HCT116 (cell line): ENCODE results near the gene HAPLN3. TPM values are rescaled to one million over a fixed set of nuclear protein-coding genes. Genes with fewer than 3 reads are reported as not detected.

ENCODE experiments used
- ATAC-seq: fragments of 200-7000 bp; cut with Tn5 transposase; 2 replicates; pipeline ENCODE4 v1.9.1; 2020; ENCODE audit warnings: mild to moderate bottlenecking, moderate library complexity
- BruUV-seq: library from RNA; stranded (reverse); fragments of 400-500 nt; replicated peaks from 2 replicates; lab custom pipeline; 2021; lab: Mats Ljungman, UMichigan
- CTCF ChIA-PET: fragments of 300-600 bp; sonication (Branson Sonifier 250); formaldehyde crosslinking; loops from one replicate; lab custom pipeline; 2021; ENCODE audit warnings: antibody characterized with exemption; lab: Charles Lee
- POLR2A ChIA-PET: fragments of 300-600, 350-600 bp; sonication (Branson Sonifier 250); formaldehyde crosslinking; loops from one replicate; lab custom pipeline; 2021; ENCODE audit warnings: antibody characterized with exemption; lab: Charles Lee
- RAD21 ChIA-PET, 2 experiments: fragments of 300-600 bp; sonication (Branson Sonifier 250); formaldehyde crosslinking; loops; one replicate each; lab custom pipeline; 2023; ENCODE audit warnings: low total read pairs in 2 of 2; ENCODE audit not compliant: uncharacterized antibody in 2 of 2, unreplicated experiment in 2 of 2, low non-redundant PET in 1 of 2; lab: Charles Lee
- DNase-seq: peaks from one replicate; pipeline ENCODE4 v3.0.0-alpha.2; 2010; ENCODE audit warnings: low read depth, low spot score
- H2AFZ ChIP-seq: fragments of 200-600 bp; shearing (Covaris generic), sonication (generic); 2 replicates; pipeline ENCODE4 v1.6.1; 2017; ENCODE audit warnings: low read depth, mixed run types, mixed read lengths, antibody characterized with exemption, low read length; ENCODE audit not compliant: poor library complexity, severe bottlenecking
- H3K27ac ChIP-seq: 2 replicates; pipeline ENCODE4 v1.5.1; 2012; ENCODE audit warnings: low read depth, low read length
- H3K27me3 ChIP-seq: fragments of 200-600 bp; sonication (generic); 2 replicates; pipeline ENCODE4 v1.6.1; 2016; ENCODE audit warnings: mixed run types, low read length, mixed read lengths; ENCODE audit not compliant: insufficient read depth
- H3K36me3 ChIP-seq, 2 experiments: fragments of 200-500 bp in 1 of 2; fragments of 200-600 bp in 1 of 2; sonication (Bioruptor generic) in 1 of 2; sonication (generic) in 1 of 2; 2 replicates each; pipeline versions ENCODE4 v1.5.1 to v1.6.1; 2014 to 2016; ENCODE audit warnings: low read length in 2 of 2, inconsistent platforms in 1 of 2, mixed read lengths in 1 of 2, mixed run types in 1 of 2; ENCODE audit not compliant: insufficient read depth in 2 of 2, control insufficient read depth in 1 of 2
- H3K4me1 ChIP-seq, 2 experiments: fragments of 200-600 bp in 1 of 2; sonication (generic) in 1 of 2; 2 replicates each; pipeline versions ENCODE4 v1.5.1 to v1.6.1; 2012 to 2017; ENCODE audit warnings: low read length in 2 of 2, inconsistent platforms in 1 of 2, mild to moderate bottlenecking in 1 of 2, mixed read lengths in 1 of 2, mixed run types in 1 of 2, moderate library complexity in 1 of 2; ENCODE audit not compliant: insufficient read depth in 2 of 2, control insufficient read depth in 1 of 2
- H3K4me2 ChIP-seq: fragments of 200-600 bp; sonication (generic); 2 replicates; pipeline ENCODE4 v1.6.1; 2017; ENCODE audit warnings: mixed run types, low read length, mixed read lengths
- H3K4me3 ChIP-seq, 2 experiments: fragments of 200-600 bp in 1 of 2; sonication (generic) in 1 of 2; replicated peaks in 1 of 2; 2 replicates each; pipeline ENCODE4 v1.5.1; 2011 to 2016; ENCODE audit warnings: low read length in 2 of 2, control low read depth in 1 of 2, low read depth in 1 of 2, mild to moderate bottlenecking in 1 of 2, mixed read lengths in 1 of 2, mixed run types in 1 of 2
- H3K79me2 ChIP-seq: fragments of 200-600 bp; sonication (generic); 2 replicates; pipeline ENCODE4 v1.6.1; 2017; ENCODE audit warnings: mild to moderate bottlenecking, mixed run types, low read length, moderate library complexity, mixed read lengths; ENCODE audit not compliant: insufficient read depth
- H3K9ac ChIP-seq: fragments of 200-600 bp; sonication (generic); 2 replicates; pipeline ENCODE4 v1.6.1; 2016; ENCODE audit warnings: low read length, mixed read lengths
- H3K9me2 ChIP-seq: fragments of 200-600 bp; sonication (generic), shearing (Covaris generic); 2 replicates; pipeline ENCODE4 v1.6.1; 2017; ENCODE audit warnings: mixed run types, mild to moderate bottlenecking, moderate library complexity; ENCODE audit not compliant: insufficient read depth
- H3K9me3 ChIP-seq, 2 experiments: fragments of 200-500 bp in 1 of 2; fragments of 200-600 bp in 1 of 2; sonication (Bioruptor generic) in 1 of 2; sonication (generic) in 1 of 2; 2 replicates each; pipeline ENCODE4 v1.6.1; 2014 to 2017; ENCODE audit warnings: low read length in 2 of 2, mixed read lengths in 2 of 2, inconsistent platforms in 1 of 2, low read depth in 1 of 2, mild to moderate bottlenecking in 1 of 2, mixed run types in 1 of 2, moderate library complexity in 1 of 2; ENCODE audit not compliant: control insufficient read depth in 1 of 2, insufficient read depth in 1 of 2
- H4K20me1 ChIP-seq: fragments of 200-600 bp; sonication (generic), shearing (Covaris generic); 2 replicates; pipeline ENCODE4 v1.6.1; 2017; ENCODE audit warnings: mixed run types, mild to moderate bottlenecking, moderate library complexity; ENCODE audit not compliant: insufficient read depth
- CEBPB ChIP-seq: IDR thresholded peaks from 2 replicates; pipeline ENCODE4 v1.6.1; 2012; ENCODE audit warnings: low read depth
- CTCF ChIP-seq, 3 experiments: fragments of 200-600 bp in 1 of 3; sonication (generic) in 1 of 3; IDR thresholded peaks in 2 of 3; conservative IDR thresholded peaks in 1 of 3; 2 replicates each; pipeline ENCODE4 v1.5.1; 2012 to 2017; ENCODE audit warnings: low read depth in 2 of 3, low read length in 2 of 3, antibody characterized with exemption in 1 of 3, borderline replicate concordance in 1 of 3, control low read depth in 1 of 3, mild to moderate bottlenecking in 1 of 3, mixed read lengths in 1 of 3, mixed run types in 1 of 3, moderate library complexity in 1 of 3; ENCODE audit not compliant: insufficient read depth in 1 of 3
- ELF1 ChIP-seq: IDR thresholded peaks from 2 replicates; pipeline ENCODE4 v1.6.1; 2012; ENCODE audit warnings: low read depth, borderline replicate concordance
- MAX ChIP-seq: IDR thresholded peaks from 2 replicates; pipeline ENCODE4 v1.6.1; 2012
- SP1 ChIP-seq: IDR thresholded peaks from 2 replicates; pipeline ENCODE4 v1.6.1; 2012; ENCODE audit warnings: low read depth
- SRF ChIP-seq: IDR thresholded peaks from 2 replicates; pipeline ENCODE4 v1.6.1; 2012; ENCODE audit warnings: low read depth
- TCF7L2 ChIP-seq: IDR thresholded peaks from 2 replicates; pipeline ENCODE4 v1.7.0; 2011; ENCODE audit warnings: borderline replicate concordance, inconsistent platforms; ENCODE audit not compliant: insufficient read depth, insufficient read length; ENCODE audit errors: extremely low read depth
- YY1 ChIP-seq: IDR thresholded peaks from 2 replicates; pipeline ENCODE4 v1.6.1; 2011; ENCODE audit warnings: low read length, low read depth, moderate library complexity, mild to moderate bottlenecking; ENCODE audit not compliant: insufficient replicate concordance; ENCODE audit errors: extremely low read depth
- ZNF274 ChIP-seq: fragments of 200-500 bp; sonication (Bioruptor generic); IDR thresholded peaks from 2 replicates; pipeline ENCODE4 v1.6.1; 2014; ENCODE audit warnings: mild to moderate bottlenecking, low read depth, low read length, inconsistent platforms
- intact Hi-C: fragments of 100-400 bp; cut with micrococcal nuclease; formaldehyde crosslinking; loops from 2 replicates; pipeline ENCODE4 v1.10.0; 2022
- total RNA-seq: library from RNA; stranded (reverse); gene quantifications from one replicate; pipeline ENCODE4 v1.2.1, GENCODE V29; 2021; ENCODE audit not compliant: unreplicated experiment

Gene HAPLN3
- total RNA-seq, 1 experiment from 2014 or later = 10.9 TPM

GRCh38 chr15:88835646-88836045 lies 59.7 kb downstream of the HAPLN3 start:
- Histone ChIP-seq H2AFZ (no peak overlapping the region), H3K27ac (no peak overlapping the region), H4K20me1 (no peaks in the 10 kb centered on the region), H3K9me2 (no peaks in the 10 kb centered on the region), H3K27me3 (no peaks in the 10 kb centered on the region), H3K9me3 (no peaks in the 10 kb centered on the region), H3K36me3 (no peaks in the 10 kb centered on the region), H3K4me2 (no peak overlapping the region), H3K9ac (no peak overlapping the region), H3K4me1 (peaks cover 0 to 3% of the 10 kb centered on the region in 2 experiments; a peak in 1 of 4 replicates), H3K79me2 (no peaks in the 10 kb centered on the region), H3K4me3 (no peak overlapping the region)
- TF ChIP-seq CEBPB = no peak
- no peak for TF ChIP-seq SRF
- TF ChIP-seq SP1 = no peak
- no peak for TF ChIP-seq MAX
- TF ChIP-seq ELF1 = no peak
- no peak for TF ChIP-seq ZNF274
- no peak for TF ChIP-seq CTCF (IDR thresholded peaks at IDR 0.05 in 2 of 3, conservative IDR thresholded peaks at IDR 0.05 in 1 of 3; ENCODE audit: borderline replicate concordance in 1 of 3, insufficient read depth in 1 of 3, low read depth in 2 of 3, low read length in 2 of 3)
- TF ChIP-seq YY1 = no peak
- no peak for TF ChIP-seq TCF7L2
- ChIA-PET CTCF (interaction anchor here (0.8 to 4.2 kb wide), 2 partner anchors 31 to 178 kb away, joined by 3 to 82 read pairs; no protein-coding TSS in a partner anchor), POLR2A (no interaction called here), RAD21 (interaction anchor here (0.6 to 3.2 kb wide), 3 partner anchors 155 to 179 kb away, joined by 3 to 13 read pairs (median 8); no protein-coding TSS in a partner anchor)
- no peak for ATAC-seq
- intact Hi-C loops = loop anchor here (10.0 kb wide), 1 partner anchor 591 kb away; no protein-coding TSS in a partner anchor
- no TSS peak for BruUV-seq
- no peak for DNase-seq
